ENCODE results near the gene ETV6. TPM values are rescaled to one million over a fixed set of nuclear protein-coding genes. Genes with fewer than 3 reads are reported as not detected.

The ETV6 gene
- total RNA-seq, 2 experiments from 2014 or later, result 17.1 to 19.3 TPM

DNA sequence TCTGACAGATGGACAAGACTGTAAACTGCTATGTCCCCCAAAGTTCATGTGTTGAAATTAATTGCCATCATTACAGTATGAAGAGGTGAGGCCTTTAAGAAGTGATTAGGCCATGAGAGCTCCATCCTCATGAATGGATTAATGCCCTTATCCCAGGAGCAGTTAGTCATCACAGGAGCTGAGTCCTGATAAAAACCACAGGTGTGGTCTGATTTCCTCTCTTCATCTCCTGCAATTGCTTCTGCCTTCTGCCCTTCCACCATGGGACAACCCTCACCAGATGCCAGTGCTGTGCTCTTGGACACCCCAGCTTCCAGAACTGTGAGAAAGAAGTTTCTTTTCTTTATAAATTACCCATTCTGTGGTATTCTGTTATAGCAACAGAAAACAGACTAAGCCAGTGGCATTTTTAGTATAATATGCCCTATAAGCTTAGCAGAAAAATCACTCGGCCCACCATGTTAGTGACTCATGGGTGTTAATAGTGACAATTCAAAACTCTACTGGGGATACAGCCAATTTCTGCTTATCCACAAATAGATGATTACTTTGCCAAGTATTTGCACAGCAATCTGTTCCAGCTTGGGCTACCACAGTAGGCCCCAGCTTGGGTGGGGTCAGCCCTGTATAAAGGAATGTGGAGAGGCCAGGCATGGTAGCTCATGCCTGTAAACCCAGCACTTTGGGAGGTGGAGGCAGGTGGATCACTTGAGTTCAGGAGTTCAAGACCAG lies 292.3 kb downstream of the ETV6 start:
- BruUV-seq (replicated peaks), result no TSS peak
- H3K9me2 ChIP-seq (ENCODE audit: insufficient read depth, low read length), result no peaks in the 10 kb centered on the region

DNA sequence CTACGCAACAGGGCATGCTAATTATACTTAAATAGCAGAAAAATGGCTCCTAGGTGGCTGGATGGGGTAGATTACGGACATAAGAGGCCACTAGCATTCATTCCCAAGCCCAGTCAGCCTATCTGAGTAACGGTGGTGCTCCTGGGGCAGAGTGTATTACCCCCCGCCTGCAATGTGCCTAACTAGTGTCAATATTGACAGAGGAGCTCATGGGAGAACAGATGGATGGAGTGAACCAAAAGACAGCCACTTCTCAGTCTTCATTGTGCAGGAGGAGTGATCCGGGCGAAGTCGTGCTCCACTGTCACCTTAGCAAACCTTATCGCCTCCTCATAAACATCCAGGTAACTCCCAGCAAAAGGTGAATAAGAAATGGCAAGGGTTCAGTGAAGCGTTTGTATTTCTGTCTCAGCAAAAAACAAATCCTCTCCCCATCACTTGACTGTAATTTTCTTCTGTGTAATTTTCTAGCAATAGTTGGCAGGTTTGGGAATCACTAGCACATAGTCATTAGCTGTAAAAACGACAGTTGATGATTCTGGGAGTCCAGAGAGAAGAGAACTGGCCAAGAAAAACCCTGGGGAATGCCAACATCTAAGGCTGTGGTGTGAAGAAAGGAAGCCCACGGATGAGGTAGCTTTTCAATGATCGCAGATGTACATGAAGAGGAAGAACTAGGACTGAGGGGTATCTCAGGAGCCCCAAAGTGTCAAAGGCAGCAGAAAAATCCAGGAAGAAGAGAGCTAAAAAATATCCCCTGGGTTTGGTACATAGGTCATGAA lies 294.6 kb downstream of the ETV6 start:
- TF ChIP-seq EZH2phosphoT487 (IDR thresholded peaks at IDR 0.05; ENCODE audit: borderline replicate concordance, low read depth, low read length), result no peak
- TF ChIP-seq, protein P1, sequence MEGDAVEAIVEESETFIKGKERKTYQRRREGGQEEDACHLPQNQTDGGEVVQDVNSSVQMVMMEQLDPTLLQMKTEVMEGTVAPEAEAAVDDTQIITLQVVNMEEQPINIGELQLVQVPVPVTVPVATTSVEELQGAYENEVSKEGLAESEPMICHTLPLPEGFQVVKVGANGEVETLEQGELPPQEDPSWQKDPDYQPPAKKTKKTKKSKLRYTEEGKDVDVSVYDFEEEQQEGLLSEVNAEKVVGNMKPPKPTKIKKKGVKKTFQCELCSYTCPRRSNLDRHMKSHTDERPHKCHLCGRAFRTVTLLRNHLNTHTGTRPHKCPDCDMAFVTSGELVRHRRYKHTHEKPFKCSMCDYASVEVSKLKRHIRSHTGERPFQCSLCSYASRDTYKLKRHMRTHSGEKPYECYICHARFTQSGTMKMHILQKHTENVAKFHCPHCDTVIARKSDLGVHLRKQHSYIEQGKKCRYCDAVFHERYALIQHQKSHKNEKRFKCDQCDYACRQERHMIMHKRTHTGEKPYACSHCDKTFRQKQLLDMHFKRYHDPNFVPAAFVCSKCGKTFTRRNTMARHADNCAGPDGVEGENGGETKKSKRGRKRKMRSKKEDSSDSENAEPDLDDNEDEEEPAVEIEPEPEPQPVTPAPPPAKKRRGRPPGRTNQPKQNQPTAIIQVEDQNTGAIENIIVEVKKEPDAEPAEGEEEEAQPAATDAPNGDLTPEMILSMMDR (conservative IDR thresholded peaks at IDR 0.05; ENCODE audit: low read length), result no peak
- H3K79me2 ChIP-seq (ENCODE audit: insufficient read depth, low read depth, low read length), result no peaks in the 10 kb centered on the region
- no TSS peak for BruUV-seq (replicated peaks)
- H3K27ac ChIP-seq (ENCODE audit: low read depth, low read length, poor library complexity, severe bottlenecking), result no peak overlapping the region
- no peak overlapping the region for H3K4me2 ChIP-seq (ENCODE audit: low read length)
- H2AFZ ChIP-seq (ENCODE audit: low read length), result peak overlapping the region; percentile 13; the same call in 1 of the 2 replicates
- H3K9me3 ChIP-seq (ENCODE audit: low read length), result no peaks in the 10 kb centered on the region
- no peak for DNase-seq (ENCODE audit: low spot score)
- no peaks in the 10 kb centered on the region for H3K4me1 ChIP-seq (ENCODE audit: insufficient read depth, low read length, poor library complexity, severe bottlenecking)
- H4K20me1 ChIP-seq (ENCODE audit: insufficient read depth, low read length), result no peaks in the 10 kb centered on the region
- H3K9me2 ChIP-seq (ENCODE audit: insufficient read depth, low read length), result no peaks in the 10 kb centered on the region
- intact Hi-C loops (cut with micrococcal nuclease; ENCODE audit: unreplicated experiment), result no loop called here
- POLR2A ChIA-PET, result interaction anchor here (0.8 to 0.9 kb wide), 2 partner anchors 10 to 96 kb away, joined by 3 read pairs; no protein-coding TSS in a partner anchor
- H3K36me3 ChIP-seq (ENCODE audit: insufficient read depth, low read length), result no peaks in the 10 kb centered on the region
- CTCF ChIA-PET (ENCODE audit: unreplicated experiment), result interaction anchor here (0.6 kb wide), 1 partner anchor 20 kb away, joined by 3 read pairs; no protein-coding TSS in a partner anchor
- H3K4me3 ChIP-seq (ENCODE audit: low read depth, low read length, poor library complexity, severe bottlenecking), result no peak overlapping the region

More for the DNA sequence above, 292.3 kb downstream of the ETV6 start:
- Histone ChIP-seq H2AFZ (ENCODE audit: low read length) (no peak overlapping the region), H3K4me1 (ENCODE audit: insufficient read depth, low read length, poor library complexity, severe bottlenecking) (no peaks in the 10 kb centered on the region), H3K27ac (ENCODE audit: low read depth, low read length, poor library complexity, severe bottlenecking) (no peak overlapping the region), H3K4me3 (ENCODE audit: low read depth, low read length, poor library complexity, severe bottlenecking) (no peak overlapping the region), H3K79me2 (ENCODE audit: insufficient read depth, low read depth, low read length) (no peaks in the 10 kb centered on the region), H3K36me3 (ENCODE audit: insufficient read depth, low read length) (no peaks in the 10 kb centered on the region), H3K9me3 (ENCODE audit: low read length) (no peaks in the 10 kb centered on the region), H4K20me1 (ENCODE audit: insufficient read depth, low read length) (no peaks in the 10 kb centered on the region), H3K4me2 (ENCODE audit: low read length) (no peak overlapping the region)
- intact Hi-C loops (cut with micrococcal nuclease; ENCODE audit: unreplicated experiment), result no loop called here
- TF ChIP-seq, protein P1 (conservative IDR thresholded peaks at IDR 0.05; ENCODE audit: low read length), result no peak
- TF ChIP-seq EZH2phosphoT487 (IDR thresholded peaks at IDR 0.05; ENCODE audit: borderline replicate concordance, low read depth, low read length), result no peak
- ChIA-PET CTCF (ENCODE audit: unreplicated experiment) (no interaction called here), POLR2A (no interaction called here)
- no peak for DNase-seq (ENCODE audit: low spot score)
